GM19025 (cell line): ENCODE measurements around the gene OS9.
"Not testable (repeated sequence)": the region's sequence is repeated elsewhere in the genome, so short reads cannot be mapped to it uniquely, and the experiment has no call there.

Experiments used
- ATAC-seq: cut with Tn5 transposase; IDR thresholded peaks from one replicate; pipeline ENCODE4 v1.9.1; 2021; ENCODE audit warnings: mild to moderate bottlenecking, low read depth, moderate library complexity; ENCODE audit not compliant: unreplicated experiment

Gene OS9

GRCh38 chr12:57693659-57694458 lies at the start of gene OS9:
OS9 (plus strand) TSS chr12:57694132; CDS start chr12:57694162, 30 bp downstream.
- ATAC-seq = peak; percentile 97

- ATAC-seq = not testable (repeated sequence)
Observed at GRCh38 chr12:57645990-57646658, 47.8 kb upstream of the OS9 start.

- ATAC-seq = not testable (repeated sequence)
Observed at GRCh38 chr12:57646659-57647049, 47.3 kb upstream of the OS9 start.

- no peak for ATAC-seq
Observed at GRCh38 chr12:57654042-57654441, 39.9 kb upstream of the OS9 start.

- ATAC-seq = no peak
Observed at GRCh38 chr12:57655541-57656240, 38.2 kb upstream of the OS9 start.

GRCh38 chr12:57656408-57656807 lies 37.5 kb upstream of the OS9 start:
- ATAC-seq = not testable (repeated sequence)

- no peak for ATAC-seq
Observed at GRCh38 chr12:57657744-57658143, 36.2 kb upstream of the OS9 start.

- ATAC-seq = no peak
Observed at GRCh38 chr12:57658890-57659289, 35.0 kb upstream of the OS9 start.

- no peak for ATAC-seq
Observed at GRCh38 chr12:57661376-57661775, 32.6 kb upstream of the OS9 start.

- ATAC-seq = not testable (repeated sequence)
Observed at GRCh38 chr12:57665066-57665820, 28.7 kb upstream of the OS9 start.

GRCh38 chr12:57666897-57667296 lies 27.0 kb upstream of the OS9 start:
- ATAC-seq = no peak

GRCh38 chr12:57669691-57670090 lies 24.2 kb upstream of the OS9 start:
- ATAC-seq = not testable (repeated sequence)

GRCh38 chr12:57671811-57672210 lies 22.1 kb upstream of the OS9 start:
- not testable (repeated sequence) for ATAC-seq

- ATAC-seq = no peak
Observed at GRCh38 chr12:57672801-57673200, 21.1 kb upstream of the OS9 start.

- no peak for ATAC-seq
Observed at GRCh38 chr12:57674691-57675090, 19.2 kb upstream of the OS9 start.

GRCh38 chr12:57677947-57678346 lies 16.0 kb upstream of the OS9 start:
- not testable (repeated sequence) for ATAC-seq

- no peak for ATAC-seq
Observed at GRCh38 chr12:57679697-57680096, 14.2 kb upstream of the OS9 start.

- ATAC-seq = no peak
Observed at GRCh38 chr12:57687862-57688261, 6.1 kb upstream of the OS9 start.

GRCh38 chr12:57688931-57689330 lies 5.0 kb upstream of the OS9 start:
- no peak for ATAC-seq

GRCh38 chr12:57692500-57692899 lies 1.4 kb upstream of the OS9 start:
- no peak for ATAC-seq

- no peak for ATAC-seq
Observed at GRCh38 chr12:57693317-57693658, 644 bp upstream of the OS9 start.
